Activated naive CD4-positive, alpha-beta T cell treated with Interleukin-2 at 50 U/mL for 16 hours (primary cell): ENCODE data around the gene TBX2.

Experiments used
- DNase-seq: peaks from one replicate; pipeline ENCODE4 v3.0.0-alpha.2; 2020

TBX2 gene

DNA sequence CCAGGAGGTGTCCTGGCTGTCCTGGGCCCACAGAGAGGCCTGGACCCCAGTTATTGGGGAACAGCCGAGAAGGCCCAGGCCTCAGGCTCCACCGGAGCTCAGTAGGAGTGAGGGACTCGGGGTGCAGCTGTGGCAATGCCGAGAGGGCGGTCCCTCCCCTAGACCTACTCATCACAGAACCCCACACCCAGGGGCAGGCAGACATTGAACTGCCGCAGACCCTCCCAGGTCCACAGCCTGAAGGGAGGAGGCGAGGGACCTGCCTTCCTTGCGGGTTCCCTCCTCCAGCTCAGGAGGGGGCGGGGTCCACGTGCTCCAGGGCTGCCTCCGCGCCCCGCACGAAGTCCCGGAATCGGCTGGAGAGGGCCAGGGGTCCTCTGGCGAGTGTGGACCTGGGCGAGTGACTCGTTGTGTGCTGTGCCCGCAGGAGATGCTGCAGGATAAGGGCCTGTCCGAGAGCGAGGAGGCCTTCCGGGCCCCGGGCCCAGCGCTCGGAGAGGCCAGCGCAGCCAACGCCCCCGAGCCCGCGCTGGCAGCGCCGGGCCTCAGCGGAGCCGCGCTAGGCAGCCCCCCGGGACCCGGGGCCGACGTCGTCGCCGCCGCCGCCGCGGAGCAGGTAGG lies 56.5 kb downstream of the TBX2 start:
- no peak for DNase-seq

DNA sequence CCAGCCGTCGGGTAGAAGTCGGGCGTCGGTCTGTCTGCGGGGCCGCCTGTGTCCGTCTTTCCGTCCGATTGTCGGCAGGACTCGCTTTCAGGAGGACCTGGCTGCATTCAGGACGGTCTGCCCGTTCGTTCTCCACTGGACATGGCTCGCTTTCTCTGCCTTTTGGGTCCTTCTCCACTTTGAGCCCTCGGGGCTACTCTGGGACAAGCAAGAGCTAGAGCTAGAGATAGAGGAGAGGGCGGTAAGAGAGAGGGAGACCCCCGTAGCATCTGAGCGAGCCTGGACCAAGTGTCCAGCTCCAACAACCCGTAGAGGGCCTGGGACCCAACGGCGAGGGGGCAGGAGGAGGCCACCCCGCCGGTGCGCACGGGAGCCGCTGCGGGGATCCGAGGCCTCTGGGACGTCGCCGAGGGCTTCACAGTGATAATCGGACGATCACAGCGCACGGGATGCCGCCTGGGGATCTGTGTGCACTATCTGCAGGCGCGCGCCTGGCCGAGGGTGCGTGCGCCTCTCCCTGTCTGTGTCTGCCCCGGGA lies 57.1 kb downstream of the TBX2 start:
- DNase-seq = no peak

DNA sequence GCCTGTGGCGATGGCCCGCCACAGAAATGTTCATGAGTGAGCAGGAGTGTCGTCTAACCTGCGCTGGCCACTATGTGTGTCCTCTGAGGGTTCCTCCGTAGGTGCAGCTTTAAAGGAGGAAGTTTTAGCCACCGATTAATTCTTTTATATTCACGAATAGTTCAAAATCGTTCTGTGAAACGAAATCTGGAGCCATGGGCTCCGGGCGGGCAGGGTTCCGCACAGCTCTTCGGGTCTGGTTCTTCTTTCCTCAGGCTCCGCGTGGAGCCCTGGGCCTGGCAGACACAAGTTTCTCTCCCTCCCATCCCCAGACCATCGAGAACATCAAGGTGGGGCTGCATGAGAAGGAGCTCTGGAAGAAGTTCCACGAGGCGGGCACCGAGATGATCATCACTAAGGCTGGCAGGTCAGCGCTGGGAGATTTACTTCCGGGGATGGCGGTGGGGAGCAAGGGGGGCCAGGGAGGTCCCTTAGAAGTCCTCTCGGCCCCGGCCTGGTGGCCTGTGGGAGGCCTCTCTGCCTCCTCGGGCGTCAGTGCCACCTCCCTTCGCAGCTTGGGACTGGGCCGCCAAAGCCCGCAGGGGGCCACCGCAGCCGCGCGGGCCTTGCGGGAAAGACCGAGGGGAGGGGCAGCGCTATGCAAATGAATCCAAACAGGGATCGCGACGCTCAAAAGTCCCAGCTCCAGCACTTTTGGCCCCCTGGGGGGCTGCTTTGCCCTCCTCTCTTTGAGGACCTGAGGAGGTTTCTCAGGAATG lies 57.8 kb downstream of the TBX2 start:
- no peak for DNase-seq

DNA sequence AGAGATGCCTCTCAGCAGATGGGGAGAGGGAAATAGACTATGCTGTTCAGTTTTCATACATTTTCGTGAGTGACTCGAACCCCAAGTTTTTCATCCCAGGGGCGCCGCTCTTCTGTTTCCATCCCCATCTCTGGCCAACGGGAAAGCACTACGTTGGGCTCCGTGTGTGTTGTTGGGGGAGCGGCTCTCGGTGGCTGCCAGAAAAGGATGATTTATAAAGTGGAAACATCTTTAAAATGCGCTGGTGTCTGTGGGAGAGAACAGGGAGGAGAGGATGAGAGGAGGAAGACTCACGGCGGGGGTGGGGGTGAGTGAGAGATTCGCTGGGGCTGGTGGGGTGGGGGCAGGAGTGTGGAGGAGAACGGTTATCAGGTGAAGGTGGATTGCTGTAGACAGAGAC lies 58.4 kb downstream of the TBX2 start:
- DNase-seq = no peak

DNA sequence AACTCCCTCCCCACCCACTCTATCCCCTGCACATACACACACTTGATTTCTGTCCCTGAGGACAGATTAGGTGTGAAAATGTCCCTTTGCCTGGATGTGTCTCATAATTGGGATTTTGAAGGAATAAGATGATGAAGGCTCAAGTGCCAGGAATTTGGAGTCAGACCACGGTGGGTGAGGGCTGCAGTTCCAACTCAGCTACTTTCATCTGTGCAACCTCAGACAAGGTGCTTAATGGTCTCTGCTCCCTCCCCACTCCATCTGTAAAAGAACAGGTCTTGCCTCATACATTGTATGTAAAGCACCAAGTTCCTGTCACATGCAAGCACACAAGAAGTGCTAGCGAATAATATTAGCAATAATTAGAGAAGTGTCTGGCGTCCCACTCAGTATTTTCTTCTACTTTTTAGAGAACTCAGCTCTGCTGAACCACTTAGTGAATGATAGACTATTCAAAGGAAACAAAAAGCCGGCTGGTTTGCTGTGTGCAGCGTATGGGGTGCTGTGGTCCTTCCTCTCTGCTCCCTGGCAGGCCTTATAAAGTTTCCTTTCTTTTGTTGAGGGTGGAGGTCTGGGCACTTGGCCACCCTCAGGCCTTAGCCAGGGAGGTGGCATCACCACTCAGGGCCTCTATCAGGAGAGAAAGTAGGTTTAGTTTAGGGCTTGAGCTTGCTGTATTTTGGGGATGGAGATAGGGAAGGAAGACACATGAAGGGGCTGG lies 58.9 kb downstream of the TBX2 start:
- DNase-seq = no peak
